Adrenal gland (tissue), 5 donors: ENCODE measurements around the gene GLIPR1.

Experiments
- POLR2A ChIP-seq, 2 donors: fragments of 450-650 bp; IDR thresholded peaks; one replicate each; pipeline ENCODE4 v1.6.1; 2017; ENCODE audit warnings: antibody characterized with exemption in 2 of 2, mild to moderate bottlenecking in 2 of 2, moderate library complexity in 1 of 2
- TF ChIP-seq, protein P1 (sequence below), 6 experiments: fragments of 450-650 bp in 4 of 6; fragments of 200-600 bp in 2 of 6; sonication (generic) in 1 of 6; IDR thresholded peaks; 1 replicate in 5 of 6; 2 replicates in 1 of 6; pipeline versions ENCODE4 v1.5.1 to v1.8.0; 2016 to 2021; ENCODE audit warnings: antibody characterized with exemption in 6 of 6, mild to moderate bottlenecking in 2 of 6, moderate library complexity in 1 of 6
- donor health status: DM: no; HTN: no; CAD: no.

DNA sequence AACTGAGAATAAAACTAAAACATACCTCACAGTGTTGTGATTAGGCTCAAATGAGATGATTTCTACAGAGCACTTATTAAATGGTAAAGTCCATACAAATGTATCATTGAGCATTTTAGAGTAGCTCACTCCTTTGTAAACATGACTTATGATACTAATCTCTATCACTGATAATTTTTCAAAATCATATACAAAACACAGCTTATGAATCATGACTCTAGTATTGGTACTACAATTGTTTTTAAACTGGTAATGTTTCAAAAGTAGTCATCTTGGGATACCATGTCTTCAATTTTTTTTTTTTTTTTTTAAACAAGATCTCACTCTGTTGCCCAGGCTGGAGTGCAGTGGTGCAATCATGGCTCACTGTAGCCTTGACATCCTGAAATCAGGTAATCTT is 70.9 kb downstream of the GLIPR1 start:
- TF ChIP-seq, protein P1, sequence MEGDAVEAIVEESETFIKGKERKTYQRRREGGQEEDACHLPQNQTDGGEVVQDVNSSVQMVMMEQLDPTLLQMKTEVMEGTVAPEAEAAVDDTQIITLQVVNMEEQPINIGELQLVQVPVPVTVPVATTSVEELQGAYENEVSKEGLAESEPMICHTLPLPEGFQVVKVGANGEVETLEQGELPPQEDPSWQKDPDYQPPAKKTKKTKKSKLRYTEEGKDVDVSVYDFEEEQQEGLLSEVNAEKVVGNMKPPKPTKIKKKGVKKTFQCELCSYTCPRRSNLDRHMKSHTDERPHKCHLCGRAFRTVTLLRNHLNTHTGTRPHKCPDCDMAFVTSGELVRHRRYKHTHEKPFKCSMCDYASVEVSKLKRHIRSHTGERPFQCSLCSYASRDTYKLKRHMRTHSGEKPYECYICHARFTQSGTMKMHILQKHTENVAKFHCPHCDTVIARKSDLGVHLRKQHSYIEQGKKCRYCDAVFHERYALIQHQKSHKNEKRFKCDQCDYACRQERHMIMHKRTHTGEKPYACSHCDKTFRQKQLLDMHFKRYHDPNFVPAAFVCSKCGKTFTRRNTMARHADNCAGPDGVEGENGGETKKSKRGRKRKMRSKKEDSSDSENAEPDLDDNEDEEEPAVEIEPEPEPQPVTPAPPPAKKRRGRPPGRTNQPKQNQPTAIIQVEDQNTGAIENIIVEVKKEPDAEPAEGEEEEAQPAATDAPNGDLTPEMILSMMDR (IDR thresholded peaks at IDR 0.05) = no peak
- no peak for TF ChIP-seq POLR2A (IDR thresholded peaks at IDR 0.05)
